Stomach smooth muscle (tissue), 2 donors: ENCODE data around the gene CCDC126.
"Not testable (repeated sequence)": the region's sequence is repeated elsewhere in the genome, so short reads cannot be mapped to it uniquely, and the experiment has no call there.

Source experiments
- H3K27ac ChIP-seq: one replicate; pipeline ENCODE4 v1.7.0; 2013; ENCODE audit warnings: mild to moderate bottlenecking, low read length, inconsistent platforms
- H3K27me3 ChIP-seq, 2 donors: one replicate each; pipeline ENCODE4 v1.7.0; 2013; ENCODE audit warnings: low read length in 2 of 2; ENCODE audit not compliant: insufficient read depth in 2 of 2, control insufficient read depth in 1 of 2
- H3K36me3 ChIP-seq, 2 donors: one replicate each; pipeline ENCODE4 v1.7.0; 2013; ENCODE audit warnings: low read length in 2 of 2; ENCODE audit not compliant: control insufficient read depth in 2 of 2, insufficient read depth in 2 of 2
- H3K4me1 ChIP-seq: one replicate; pipeline ENCODE4 v1.7.0; 2013; ENCODE audit warnings: low read length; ENCODE audit not compliant: control insufficient read depth, insufficient read depth
- H3K4me3 ChIP-seq, 2 donors: one replicate each; pipeline ENCODE4 v1.7.0; 2013; ENCODE audit warnings: low read length in 2 of 2
- H3K9ac ChIP-seq, 2 donors: one replicate each; pipeline ENCODE4 v1.7.0; 2013; ENCODE audit warnings: low read length in 2 of 2, mild to moderate bottlenecking in 1 of 2
- H3K9me3 ChIP-seq, 2 donors: one replicate each; pipeline ENCODE4 v1.7.0; 2013; ENCODE audit warnings: low read length in 2 of 2; ENCODE audit not compliant: control insufficient read depth in 2 of 2
- donor health status: healthy.
- donor health status: Pancreatic carcinoma.

The CCDC126 gene

GRCh38 chr7:23664122-23664521 is 66.9 kb downstream of the CCDC126 start:
- no peaks in the 10 kb centered on the region for H3K9me3 ChIP-seq
- no peak overlapping the region for H3K9ac ChIP-seq
- no peaks in the 10 kb centered on the region for H3K27me3 ChIP-seq
- H3K36me3 ChIP-seq, result no peaks in the 10 kb centered on the region
- no peaks in the 10 kb centered on the region for H3K4me1 ChIP-seq
- H3K27ac ChIP-seq, result no peak overlapping the region
- H3K4me3 ChIP-seq, result no peak overlapping the region

DNA sequence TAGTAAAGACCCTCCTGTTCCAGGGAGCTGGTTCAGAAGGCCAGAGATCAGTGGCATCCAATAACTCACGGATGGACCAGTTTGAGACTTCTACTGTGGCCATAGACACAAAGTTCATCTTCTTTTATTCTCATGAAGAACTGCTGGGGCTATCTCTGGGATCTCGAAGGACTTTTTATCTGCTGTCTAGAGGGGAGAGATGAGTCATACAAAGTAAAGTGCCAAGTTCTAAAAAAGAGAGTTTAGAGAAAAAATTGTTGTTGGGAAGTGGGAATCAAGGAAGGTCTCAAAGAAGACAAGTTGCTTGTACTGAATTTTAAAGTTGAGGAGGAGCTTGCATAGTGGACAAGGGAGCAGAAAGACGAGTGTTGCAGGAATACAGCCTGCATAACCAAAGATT is 74.9 kb downstream of the CCDC126 start:
- H3K27me3 ChIP-seq, result no peaks in the 10 kb centered on the region
- H3K27ac ChIP-seq, result no peak overlapping the region
- H3K9ac ChIP-seq, result no peak overlapping the region
- no peaks in the 10 kb centered on the region for H3K36me3 ChIP-seq
- no peaks in the 10 kb centered on the region for H3K4me1 ChIP-seq
- no peak overlapping the region for H3K4me3 ChIP-seq
- no peaks in the 10 kb centered on the region for H3K9me3 ChIP-seq

DNA sequence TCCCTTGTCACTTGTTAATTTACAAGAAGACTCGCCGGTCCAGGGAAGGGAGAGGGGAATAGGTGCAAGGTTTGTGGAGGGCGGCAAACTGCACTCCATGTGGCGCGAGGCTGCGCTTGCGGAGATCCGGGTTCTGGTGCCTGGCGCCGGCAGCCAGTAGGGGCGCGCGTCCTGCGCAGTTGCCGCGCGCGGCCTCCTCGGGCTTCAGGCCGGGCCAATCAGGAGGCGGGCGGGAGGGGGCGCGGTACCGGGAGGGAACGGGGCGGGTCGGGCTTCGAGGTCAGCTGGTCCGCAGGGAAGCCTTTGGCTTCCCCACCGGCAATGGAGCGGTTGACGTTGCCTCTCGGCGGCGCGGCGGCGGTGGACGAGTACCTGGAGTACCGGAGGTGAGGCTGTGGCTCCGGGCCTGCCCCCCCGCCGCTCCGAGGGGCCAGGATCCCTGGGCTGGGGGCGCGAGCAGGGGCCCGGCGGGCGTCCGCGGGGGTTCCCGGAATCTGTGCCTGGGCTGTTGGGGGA is 82.8 kb downstream of the CCDC126 start, which contains the start of gene FAM221A:
Gene FAM221A, plus strand, starts transcription at position 302 of the 516 bp plus-strand sequence. Its CDS starts 20 bp downstream, at position 322.
- Histone ChIP-seq H3K9me3 (no peaks in the 10 kb centered on the region), H3K27me3 (no peaks in the 10 kb centered on the region), H3K4me3 (peak within 1 kb of the TSS; percentile 70 to 94), H3K9ac (peak within 1 kb of the TSS; percentile 80), H3K27ac (peak within 1 kb of the TSS; percentile 78), H3K4me1 (peaks cover 8% of the 10 kb centered on the region), H3K36me3 (no peaks in the 10 kb centered on the region)

- Histone ChIP-seq H3K9ac (peak overlapping the region; percentile 80), H3K27me3 (no peaks in the 10 kb centered on the region), H3K9me3 (no peaks in the 10 kb centered on the region), H3K36me3 (no peaks in the 10 kb centered on the region), H3K4me1 (peaks cover 8% of the 10 kb centered on the region), H3K4me3 (peak overlapping the region; percentile 70 to 94), H3K27ac (peak overlapping the region; percentile 78)
Measured at GRCh38 chr7:23680414-23681405, 83.5 kb downstream of the CCDC126 start.

GRCh38 chr7:23684041-23684440 is 86.9 kb downstream of the CCDC126 start:
- H3K4me1 ChIP-seq, result peaks cover 12% of the 10 kb centered on the region
- H3K9ac ChIP-seq, H3K4me3 ChIP-seq, H3K27ac ChIP-seq, H3K27me3 ChIP-seq, H3K36me3 ChIP-seq, H3K9me3 ChIP-seq: not testable (repeated sequence)

DNA sequence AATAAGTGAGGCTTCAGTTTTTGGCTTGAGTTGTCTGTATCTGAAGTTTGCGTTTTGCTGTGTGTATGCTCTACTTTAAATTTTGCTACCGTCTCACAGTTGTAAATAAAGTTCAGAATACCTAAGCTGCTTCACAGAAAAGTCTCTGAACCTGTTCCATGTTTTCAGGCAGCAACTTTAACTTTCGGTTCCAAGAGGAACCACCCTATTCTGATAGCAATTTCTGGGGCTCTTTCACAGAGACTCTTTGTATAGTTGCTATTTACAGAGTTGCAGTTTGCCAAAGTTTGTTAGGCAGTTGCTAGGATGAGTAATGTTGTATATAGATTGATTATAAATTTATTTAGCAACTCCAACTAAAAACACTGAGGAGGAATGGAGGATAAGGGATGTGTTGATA is 88.5 kb downstream of the CCDC126 start:
- no peak overlapping the region for H3K9ac ChIP-seq
- H3K27me3 ChIP-seq, result no peaks in the 10 kb centered on the region
- peaks cover 10% of the 10 kb centered on the region for H3K4me1 ChIP-seq
- H3K27ac ChIP-seq, result no peak overlapping the region
- no peaks in the 10 kb centered on the region for H3K9me3 ChIP-seq
- H3K36me3 ChIP-seq, result peaks cover 0 to 3% of the 10 kb centered on the region in 2 donors
- H3K4me3 ChIP-seq, result no peak overlapping the region

DNA sequence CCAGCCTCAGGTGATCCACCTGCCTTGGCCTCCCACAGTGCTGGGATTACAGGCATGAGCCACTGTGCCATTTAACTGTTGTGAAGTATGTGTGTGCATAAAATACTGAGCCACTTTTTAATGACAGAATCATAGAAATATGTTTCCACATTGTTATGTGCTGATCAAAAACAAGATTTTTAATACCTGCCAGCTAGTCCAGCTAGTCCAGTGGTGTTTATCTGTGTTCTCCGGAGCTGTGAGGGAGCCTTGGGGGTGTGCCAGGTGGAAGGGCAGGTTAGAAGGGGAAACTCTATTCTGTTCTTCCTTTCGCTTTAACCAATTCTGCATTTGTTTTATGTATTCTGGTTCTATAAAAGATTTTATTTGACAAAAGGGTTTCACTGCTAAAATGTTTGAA is 89.8 kb downstream of the CCDC126 start:
- H3K9ac ChIP-seq, result no peak overlapping the region
- no peaks in the 10 kb centered on the region for H3K9me3 ChIP-seq
- no peak overlapping the region for H3K4me3 ChIP-seq
- H3K36me3 ChIP-seq, result peaks cover 0 to 3% of the 10 kb centered on the region in 2 donors
- no peaks in the 10 kb centered on the region for H3K27me3 ChIP-seq
- peaks cover 4% of the 10 kb centered on the region for H3K4me1 ChIP-seq
- no peak overlapping the region for H3K27ac ChIP-seq

DNA sequence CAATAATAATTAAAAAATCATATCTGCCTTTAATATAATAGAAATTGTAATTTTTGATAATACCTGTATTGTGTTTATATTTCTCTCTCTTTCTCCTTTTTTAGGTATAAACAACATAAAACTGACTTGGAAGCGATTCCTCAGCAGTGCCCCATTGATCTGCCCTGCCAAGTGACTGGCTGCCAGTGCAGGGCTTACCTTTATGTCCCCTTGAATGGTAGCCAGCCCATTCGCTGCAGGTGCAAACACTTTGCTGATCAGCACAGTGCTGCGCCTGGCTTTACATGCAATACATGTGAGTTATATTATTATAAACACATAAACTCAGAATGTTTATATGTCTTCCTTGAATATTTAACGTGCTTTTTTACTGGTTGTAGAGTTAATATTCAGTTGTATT is 92.0 kb downstream of the CCDC126 start:
- Histone ChIP-seq H3K4me1 (peaks cover 4% of the 10 kb centered on the region), H3K36me3 (peaks cover 0 to 7% of the 10 kb centered on the region in 2 donors)

DNA sequence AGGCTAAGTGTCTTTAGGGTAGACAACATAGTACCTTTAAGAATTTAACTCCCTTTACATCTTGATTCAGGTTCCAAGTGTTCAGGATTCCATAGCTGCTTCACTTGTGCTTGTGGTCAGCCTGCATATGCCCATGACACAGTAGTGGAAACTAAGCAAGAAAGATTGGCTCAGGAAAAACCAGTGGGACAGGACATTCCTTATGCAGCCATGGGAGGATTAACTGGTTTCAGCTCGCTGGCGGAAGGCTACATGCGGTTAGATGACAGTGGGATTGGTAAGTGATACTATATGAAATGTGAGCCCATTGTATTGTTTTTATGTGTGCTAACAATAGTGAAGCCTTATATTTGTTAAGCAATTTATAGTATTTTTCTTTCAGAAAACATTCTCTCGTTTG is 94.1 kb downstream of the CCDC126 start:
- Histone ChIP-seq H3K4me1 (peaks cover under 1% of the 10 kb centered on the region), H3K36me3 (peaks cover 0 to 7% of the 10 kb centered on the region in 2 donors), H3K4me3 (no peak overlapping the region), H3K27ac (no peak overlapping the region), H3K9ac (no peak overlapping the region), H3K9me3 (no peaks in the 10 kb centered on the region), H3K27me3 (no peaks in the 10 kb centered on the region)

More for the DNA sequence above, 92.0 kb downstream of the CCDC126 start:
- Histone ChIP-seq H3K9me3 (no peaks in the 10 kb centered on the region), H3K27me3 (no peaks in the 10 kb centered on the region), H3K4me3 (no peak overlapping the region), H3K9ac (no peak overlapping the region), H3K27ac (no peak overlapping the region)

DNA sequence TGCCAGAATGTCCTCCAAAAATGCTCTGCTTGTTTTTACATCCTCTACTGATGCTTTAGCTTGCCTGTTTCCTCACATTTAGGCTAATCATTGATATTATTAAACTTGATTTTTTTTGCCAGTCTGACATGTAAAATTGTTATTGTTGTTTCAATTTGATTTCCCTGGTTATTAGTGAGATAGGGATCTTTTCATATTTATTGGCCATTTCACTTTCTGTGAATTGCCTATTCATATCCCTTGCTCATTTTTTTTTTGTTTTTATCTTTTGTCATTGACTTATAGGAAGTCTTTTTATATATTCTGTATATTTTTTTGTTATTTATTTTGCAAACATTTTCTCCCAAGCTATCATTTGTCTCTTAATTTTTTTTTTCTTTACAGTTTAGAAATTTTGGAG is 96.0 kb downstream of the CCDC126 start:
- Histone ChIP-seq H3K9me3 (no peaks in the 10 kb centered on the region), H3K4me1 (no peaks in the 10 kb centered on the region), H3K9ac (no peak overlapping the region), H3K27ac (no peak overlapping the region), H3K27me3 (no peaks in the 10 kb centered on the region), H3K4me3 (no peak overlapping the region), H3K36me3 (peaks cover 3 to 7% of the 10 kb centered on the region in 2 donors)
